Activated CD4-positive, CD25-positive, alpha-beta regulatory T cell treated with anti-CD3 and anti-CD28 coated beads, Interleukin-2, amount 50 U/mL, for 16 hours (primary cell): Measurements from ENCODE around the gene AFAP1L2.

Experiments used
- DNase-seq: peaks from one replicate; pipeline ENCODE4 v3.0.0-alpha.2; 2020; ENCODE audit warnings: low read depth, low spot score

Gene AFAP1L2

DNA sequence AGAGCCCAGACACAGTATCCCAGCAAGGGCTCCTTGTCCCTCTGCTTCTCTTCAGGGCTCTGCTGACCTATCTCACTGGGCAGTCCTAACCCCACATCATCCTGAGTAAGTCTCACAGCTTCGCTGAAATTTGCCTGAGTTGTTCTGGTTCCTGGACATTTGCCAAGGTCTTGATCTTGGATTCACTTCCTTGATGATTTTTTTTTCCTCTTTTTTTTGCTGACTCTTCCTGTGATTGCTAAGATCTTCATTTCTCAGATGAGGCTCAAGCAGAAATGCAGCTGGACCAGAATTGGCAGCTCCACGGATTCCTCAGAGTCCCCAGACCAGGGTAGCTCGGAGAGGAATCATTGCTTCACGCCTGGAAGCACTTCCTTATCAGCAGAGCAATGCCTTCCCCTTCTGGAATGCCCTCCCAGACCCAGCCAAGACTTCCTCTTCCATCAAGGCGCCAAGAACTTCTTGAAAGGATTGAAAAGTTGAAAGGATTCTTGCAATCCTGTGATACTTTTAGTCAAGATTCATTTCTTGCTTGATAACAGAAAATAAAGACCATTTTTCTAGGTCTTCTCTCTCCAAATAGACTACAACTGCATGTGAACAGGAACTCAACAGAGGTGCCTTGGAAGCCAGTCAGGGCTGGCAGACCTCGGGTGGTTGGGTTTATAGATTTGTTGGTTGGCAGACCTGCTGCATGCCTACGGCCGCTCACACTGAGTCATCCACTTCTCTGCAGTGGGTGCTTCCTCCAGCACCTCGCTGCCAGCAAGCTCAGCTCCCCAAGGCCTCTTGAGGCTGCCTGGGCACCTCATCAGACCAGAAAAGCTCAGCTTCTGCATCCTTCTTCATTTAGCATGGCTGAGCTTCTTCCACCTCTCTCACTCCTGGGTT lies 8.8 kb upstream of the AFAP1L2 start:
- no peak for DNase-seq

DNA sequence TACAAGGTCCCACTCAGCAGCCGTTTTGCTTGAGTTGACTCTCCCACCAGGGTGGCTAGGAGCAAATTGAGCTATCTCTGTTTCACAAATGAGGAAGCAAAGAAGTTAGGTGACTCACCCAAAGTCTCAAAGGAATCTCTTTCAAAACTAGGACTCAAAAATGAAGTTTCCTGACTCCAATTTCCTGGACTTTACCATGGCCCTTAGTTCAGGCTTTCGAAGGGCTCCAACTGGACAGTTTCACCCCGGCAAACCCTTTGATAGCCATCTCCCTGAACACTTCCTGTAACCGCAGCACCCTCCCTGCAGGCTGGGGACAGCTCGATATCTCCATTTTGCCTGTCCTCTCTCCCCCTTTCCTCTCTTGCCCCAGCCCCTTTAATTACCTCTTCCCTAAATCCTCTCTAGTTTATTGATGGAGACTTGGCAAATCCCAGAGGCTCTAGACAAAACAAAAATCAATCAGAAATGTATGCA lies 4.7 kb upstream of the AFAP1L2 start:
- DNase-seq, result no peak

DNA sequence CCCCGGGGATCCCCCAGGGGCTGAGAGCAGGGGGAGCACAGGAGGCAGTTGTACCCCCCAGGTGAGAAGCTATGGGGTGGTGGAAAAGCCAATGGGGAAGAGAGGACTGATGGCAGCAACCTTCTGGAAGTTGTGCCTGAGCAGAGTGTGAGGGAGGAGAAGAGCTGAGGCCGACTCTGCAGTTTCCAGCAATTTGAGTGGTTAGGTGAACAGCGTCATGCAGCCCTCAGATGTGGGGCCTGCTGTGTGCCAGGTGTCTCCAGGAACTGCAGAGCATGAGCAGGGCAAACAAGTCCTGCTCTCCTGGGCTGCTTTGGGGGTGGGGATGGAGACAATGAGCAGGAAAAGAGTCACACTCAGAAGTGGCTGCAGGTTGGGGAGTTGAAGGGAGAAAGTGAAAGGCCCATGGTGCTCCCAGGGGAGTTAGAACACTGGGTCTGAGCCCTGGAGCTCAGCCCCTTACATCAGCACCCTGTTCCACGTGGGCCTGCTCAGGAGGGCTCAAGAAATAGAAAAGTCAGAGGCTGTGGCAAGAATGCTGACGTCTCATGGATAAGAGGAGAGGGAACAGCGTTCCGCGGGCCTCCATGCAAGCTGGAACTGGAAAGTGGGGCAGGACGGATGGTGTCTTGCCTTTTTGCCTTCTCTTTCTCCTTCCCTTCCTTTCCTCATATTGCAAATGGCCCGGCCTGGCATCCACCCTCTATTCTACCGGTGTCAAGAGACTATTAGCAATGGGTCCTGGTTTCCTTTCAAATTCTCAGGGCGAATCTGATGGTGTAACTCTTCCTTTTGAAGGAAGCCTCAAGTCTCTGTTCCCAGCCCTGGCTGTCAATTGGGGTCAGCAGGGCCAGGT lies 4.0 kb upstream of the AFAP1L2 start:
- DNase-seq, result no peak

DNA sequence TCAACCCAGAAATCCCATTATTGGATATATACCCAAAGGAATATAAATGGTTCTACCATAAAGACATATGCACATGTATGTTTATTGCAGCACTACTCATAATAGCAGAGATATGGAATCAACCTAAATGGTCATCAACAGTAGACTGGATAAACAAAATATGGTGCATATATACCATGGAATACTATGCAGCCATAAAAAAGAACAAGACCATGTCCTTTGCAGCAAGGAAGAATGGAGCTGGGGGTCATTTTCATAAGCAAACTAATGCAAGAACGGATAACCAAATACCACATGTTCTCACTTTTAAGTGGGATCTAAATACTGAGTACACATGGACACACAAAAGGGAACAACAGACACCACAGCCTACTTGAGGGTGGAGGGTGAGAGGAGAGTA lies 2.2 kb upstream of the AFAP1L2 start:
- no peak for DNase-seq

DNA sequence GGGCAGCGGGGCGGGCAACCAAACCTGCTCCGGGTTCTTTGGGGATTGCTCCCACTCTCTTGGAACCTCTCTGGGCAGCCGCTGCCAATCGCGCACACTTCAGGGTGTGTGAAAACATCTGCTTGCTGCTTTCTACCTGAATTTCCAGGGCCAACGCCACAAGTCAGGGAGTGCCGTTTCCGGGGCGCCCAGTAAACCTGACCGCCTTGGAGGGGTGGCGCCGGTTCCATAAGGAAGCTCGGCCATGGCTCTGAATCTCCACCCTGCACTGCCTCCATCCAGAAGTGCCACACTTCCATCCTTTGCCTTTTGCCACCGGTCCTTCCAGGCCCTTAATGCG lies 679 bp upstream of the AFAP1L2 start:
- no peak for DNase-seq

DNA sequence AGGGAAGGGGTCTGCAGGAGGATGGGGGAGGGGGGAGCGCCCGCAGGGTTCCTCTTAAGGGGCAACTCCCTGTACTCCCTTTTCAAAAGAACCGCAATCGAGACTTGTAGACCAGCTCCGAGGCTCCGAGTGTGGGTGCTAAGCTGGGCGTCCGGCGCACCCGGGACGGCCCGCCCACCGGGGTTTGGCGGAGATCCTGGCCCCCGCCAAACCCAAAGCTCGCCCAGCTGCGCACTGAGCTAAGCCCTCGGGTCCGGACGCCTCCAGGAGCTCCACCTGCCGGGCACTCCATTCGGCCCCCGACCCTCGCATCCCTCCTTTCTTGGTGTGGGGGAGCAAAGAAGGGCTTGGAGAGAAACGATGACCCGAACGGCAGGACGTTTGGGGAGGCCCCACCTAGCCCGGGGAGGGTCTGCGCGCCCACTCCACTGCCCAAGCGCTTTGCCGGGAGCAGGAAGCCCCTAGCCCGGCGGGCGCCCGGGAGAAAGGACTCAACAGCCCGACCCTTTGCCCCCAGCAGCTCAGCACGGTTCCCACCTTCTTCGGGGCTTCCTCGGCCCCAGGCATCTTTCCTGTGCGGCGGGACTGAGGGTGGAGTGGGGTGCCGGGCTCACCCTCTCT lies 651 bp downstream of the AFAP1L2 start:
- no peak for DNase-seq

DNA sequence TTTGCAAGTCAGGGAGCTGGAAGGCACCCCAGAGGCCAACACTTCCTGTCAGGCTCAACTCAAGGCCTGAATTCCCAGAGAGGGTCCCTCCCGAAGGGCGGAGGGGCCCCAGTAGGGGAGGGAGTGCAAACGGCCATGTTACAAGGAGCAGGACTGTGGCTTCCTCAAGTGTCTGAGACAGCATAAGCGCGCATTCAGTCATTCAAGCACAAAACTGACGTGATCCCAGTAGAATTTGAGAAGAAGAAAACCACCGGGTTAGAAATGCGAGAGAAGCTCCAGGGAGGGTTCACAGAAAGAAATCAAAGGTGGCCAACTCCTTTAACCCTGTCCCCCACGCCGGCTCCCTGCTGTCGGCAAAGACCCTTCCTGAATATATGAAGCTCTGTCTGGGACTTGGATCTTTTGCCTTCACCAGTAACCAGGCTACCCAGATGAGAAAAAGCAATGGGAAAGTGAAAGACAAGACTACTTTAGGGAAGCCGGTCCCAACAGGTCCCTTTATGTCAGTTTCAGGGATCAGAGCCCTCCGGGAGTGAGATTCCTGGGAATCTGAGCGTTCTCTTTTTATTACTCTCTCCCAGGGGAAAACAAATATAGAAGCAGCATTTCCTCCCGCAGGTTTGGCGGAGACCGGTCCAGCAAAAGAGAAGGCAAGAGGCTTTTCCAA lies 1.3 kb downstream of the AFAP1L2 start:
- no peak for DNase-seq

DNA sequence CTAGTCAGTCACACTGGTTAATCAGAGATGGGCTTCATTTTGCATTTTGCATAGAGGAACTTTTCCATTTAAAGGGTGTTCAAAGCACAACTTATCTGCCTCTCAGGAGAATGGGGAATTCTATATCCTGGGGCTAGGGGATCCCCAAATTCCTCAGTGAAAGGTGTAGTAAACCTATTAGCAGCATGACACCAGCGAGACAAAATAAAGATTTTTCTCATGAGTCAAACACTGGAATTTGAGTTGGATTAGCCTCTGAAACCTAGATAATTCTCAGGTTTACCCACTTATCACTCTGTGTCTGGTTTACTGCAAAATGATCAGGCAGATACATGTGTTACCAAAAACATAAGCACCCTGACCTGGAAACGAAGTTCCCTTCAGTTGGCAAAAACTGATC lies 2.1 kb downstream of the AFAP1L2 start:
- no peak for DNase-seq

DNA sequence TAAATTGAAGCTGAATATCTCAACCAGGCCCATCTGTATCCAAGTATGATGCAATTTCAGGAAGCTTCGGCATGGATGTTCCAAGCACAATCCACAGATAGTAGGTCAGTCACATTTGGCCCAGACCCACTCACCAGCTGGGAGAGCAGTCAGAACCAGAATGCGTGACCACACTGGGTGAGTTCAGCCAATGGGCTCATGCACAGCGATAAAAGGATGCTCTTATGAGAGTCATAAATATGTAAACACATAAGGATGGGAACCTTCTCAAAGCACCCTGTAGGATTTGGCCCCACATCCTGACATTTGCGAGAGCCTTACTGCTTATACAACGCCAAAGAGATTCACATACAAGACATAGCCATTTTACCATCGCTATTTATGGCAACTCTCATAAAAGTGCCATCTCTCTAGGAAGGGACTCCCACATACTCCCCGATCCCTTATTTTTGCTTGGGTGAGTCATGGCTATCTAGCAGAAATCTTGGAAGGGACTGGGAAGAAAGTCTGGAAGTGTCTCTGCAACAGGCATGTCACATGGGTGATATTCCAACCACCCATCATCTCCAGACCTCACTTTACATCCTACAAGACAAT lies 3.0 kb downstream of the AFAP1L2 start:
- no peak for DNase-seq

DNA sequence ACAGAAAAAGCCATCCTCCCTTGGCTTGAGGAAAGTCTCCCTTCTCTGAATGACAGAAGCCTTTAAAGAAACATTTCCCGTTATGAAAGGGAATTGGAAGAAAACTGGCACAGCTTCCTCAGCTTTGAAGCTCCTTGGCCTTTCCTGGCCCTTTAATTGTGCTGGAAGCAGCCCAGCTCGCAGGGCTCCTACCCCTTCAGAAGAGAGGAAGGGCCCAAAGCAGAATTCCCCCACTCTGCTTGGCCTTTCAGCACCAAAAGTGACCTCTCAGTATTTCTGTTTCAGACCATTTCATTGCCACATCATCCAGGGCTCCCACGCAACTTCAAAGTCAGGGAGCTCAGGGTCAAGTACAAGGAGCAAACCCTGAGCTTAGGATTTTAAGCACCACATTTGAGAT lies 4.2 kb downstream of the AFAP1L2 start:
- DNase-seq, result no peak

DNA sequence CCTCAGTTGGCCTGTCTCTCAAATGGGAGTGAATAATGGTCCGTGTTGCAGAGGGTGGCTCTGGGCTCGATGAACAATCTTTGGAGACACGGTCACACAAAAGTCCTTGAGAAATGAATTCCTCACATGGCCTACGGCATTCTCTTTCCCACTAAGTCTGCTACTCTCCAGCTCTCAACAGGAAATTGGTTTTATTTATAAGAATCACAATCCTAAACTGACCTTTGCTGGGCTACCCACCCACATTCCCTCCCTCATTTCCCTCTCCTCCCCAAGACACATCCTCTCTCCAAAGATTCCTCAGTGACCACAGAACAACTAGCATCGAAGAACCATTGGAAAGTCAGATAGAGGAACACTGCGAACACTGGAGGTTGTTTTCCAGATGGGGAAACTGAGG lies 4.7 kb downstream of the AFAP1L2 start:
- no peak for DNase-seq

DNA sequence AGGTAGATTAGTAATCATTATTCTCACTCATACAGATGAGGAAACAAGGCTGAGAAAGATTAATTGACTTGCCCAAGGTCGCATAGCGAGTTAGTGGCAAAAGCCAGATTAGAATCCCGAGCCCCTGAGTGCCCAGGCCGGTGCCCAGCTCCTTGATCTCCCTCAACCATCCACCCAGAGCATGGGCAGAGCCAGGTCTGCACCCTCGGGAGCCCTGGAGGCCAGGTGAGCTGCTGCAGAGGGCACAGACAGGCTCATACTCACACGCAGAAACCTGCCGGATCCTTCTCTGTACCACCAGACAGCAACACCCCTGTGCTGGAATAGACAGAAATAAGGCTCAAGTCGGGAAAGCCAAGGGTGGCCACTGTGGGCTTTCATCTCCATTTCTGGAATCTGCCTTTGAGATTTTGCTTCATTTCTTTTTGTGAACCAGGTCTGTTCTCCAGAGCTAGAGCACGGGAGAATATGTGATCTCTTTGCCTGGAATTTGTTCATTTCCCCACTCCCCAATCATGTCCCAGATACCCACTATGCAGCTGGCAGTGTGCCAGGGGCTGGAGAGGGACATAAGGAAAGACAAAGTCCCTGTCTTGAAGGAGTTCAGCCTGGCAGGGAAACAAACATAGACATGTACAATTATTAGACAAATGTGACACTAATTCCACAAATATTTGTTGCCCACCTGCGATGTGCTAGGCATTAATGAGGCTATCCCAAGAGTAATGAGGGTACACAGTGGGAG lies 5.5 kb downstream of the AFAP1L2 start:
- DNase-seq, result no peak

DNA sequence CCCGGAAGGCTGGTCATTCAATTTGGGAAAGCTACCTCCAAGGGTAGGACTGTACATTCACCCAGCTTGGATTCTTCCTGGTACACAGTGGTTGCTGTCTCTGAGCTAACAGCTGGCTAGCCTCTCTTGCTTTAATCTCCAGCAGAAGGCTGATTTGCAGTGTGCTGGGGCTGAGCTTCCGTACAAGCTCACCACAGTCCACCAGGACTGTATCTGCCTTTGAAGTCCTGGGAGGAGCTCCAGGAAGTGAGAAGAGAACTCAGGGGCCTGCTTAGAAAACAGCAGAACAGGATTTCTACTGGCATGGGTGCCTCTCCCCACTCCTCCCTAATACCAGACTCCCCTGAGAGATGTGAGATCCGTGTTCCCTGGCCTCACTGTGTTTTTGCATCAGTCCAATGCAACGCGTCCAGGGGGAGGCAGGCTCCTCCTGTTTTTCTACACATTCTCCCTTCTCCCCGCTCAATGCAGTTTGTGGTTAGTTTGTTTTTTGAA lies 6.6 kb downstream of the AFAP1L2 start:
- DNase-seq, result no peak

DNA sequence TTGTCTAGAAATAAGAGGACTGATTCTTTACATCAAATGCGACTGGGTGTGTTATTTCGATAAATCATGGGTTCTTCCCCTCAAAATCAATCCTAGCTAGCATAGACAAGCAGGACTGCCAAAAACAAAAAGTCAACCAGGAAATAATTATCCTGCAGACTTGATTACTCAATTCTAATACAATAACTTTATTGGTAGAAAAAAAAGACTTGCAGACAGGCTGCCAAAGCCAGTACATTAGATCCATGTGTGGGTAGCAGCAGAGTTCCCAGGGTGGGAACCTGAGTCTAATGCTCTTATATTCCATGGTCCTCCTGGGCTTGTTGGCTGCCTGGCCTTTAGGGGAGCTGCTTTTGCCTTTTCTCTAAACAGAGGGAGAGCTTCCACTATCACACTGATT lies 7.8 kb downstream of the AFAP1L2 start:
- no peak for DNase-seq

DNA sequence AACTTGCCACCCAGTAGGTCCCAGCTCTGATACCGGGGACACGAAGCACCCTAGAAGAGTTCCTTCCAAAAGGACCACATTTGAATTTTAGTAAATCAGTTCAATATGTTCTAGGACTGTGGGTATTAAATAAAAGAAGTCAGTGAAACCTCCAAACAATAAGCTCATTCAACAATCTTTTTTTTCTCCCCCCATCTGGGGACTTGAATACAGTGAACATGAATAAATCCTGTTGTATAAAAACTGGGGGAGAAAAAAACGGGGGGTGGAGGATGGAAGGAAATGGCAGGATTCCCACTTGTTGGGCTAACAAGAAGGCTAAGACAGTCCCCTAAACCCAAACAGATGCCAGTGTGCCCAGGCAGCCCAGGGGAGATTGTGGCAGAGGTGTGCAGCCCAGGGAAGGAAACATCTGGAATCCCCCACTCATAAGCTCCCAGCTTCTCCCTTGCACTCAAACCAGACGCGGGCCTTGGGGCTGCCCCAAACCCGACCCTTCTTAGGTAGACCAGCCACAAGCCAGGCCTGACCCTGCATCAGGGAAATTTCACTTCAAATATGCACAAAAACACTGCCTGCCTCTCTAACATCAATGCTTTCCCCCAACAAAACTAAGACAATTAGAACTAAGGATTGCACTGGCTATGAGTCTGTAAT lies 8.8 kb downstream of the AFAP1L2 start:
- no peak for DNase-seq

DNA sequence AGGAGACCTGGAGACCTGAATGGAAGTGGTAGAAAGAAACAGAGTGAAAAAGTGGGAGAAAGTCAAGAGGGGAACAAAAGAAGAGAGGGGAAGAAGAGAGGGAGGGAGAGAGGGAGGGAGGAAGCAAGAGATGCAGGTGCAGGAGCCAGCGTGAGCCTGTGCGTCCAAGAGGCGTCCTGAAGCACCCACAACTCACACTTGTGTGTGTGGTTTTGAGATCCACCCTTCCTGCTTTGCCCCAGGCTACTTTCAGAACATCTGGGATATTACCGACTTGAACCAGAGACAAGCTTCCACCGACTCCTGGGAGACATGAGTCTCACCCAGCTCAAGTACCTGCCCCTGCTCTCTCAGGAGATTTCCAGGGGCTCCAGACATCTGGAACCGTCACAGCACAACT lies 9.8 kb downstream of the AFAP1L2 start:
- DNase-seq, result no peak

DNA sequence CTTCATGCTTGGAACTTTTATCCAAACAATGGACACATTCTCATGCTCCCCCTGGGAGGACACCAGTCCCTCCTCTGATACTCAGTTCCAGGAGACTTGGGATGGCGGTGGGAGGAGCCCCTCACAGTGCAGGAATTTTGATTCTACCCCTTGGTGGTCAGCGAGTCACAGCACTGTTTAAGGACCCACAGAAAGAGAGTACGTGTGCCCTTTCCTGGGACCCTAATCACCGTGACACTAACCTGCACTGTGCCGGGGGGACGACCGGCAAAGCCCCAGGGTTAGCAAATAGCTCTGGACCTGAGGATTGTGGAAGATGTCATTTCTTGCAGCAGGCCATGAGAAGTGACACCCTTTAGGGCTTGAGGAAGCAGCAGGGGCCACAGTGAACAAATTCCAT lies 10.4 kb downstream of the AFAP1L2 start:
- DNase-seq, result no peak

DNA sequence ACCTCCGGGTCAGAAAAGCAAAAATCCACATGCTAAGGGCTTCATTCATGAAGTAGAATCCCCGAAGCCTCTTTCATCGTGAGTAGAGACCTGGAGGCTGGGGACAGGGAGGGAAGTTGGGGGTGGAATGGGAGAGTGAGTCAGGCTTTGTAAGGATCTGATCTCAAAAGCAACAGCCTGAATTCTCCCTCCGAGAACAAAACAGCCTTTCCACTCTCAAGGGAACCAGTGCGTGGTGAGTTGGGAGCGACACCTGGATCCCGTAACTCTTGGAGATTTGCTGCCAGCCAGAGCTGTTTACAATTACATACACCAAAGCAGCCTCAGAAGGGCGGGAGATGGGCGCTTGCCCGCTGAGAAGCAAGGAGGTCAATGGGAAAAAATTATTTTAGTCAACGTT lies 10.8 kb downstream of the AFAP1L2 start:
- no peak for DNase-seq

DNA sequence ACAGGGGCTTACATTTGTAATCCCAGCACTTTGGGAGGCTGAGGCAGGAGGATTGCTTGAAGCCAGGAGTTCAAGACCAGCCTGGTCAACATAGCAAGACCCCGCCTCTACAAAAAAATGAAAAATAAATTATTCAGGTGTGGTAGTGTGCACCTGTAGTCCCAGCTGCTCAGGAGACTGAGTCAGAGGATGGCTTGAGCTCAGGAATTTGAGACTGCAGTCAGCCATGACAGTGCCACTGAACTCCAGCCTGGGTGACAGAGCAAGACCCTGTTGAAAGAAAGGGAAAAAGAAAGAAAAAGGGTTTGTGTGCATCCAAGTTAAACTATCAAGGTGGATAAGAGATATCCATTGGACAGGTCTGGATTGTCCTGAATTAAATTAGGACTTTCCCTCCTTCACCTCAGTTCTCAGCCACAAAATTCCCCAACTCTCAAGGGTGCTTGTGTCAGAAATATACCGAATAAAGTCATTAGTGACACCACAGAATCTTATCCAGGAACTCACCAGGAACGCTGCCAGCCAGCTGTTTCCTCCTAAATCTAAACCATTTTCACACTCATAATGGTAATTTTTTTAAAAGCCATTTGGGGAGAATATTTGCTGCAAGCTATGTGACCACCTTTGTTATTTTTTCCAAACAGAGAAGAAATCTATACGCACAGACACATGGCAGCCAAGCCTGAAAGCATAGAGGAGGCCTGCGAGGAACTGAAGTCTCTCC lies 12.0 kb downstream of the AFAP1L2 start:
- DNase-seq, result no peak
